Measurements from ENCODE around the gene RSPRY1. TPM values are rescaled to one million over a fixed set of nuclear protein-coding genes. Genes with fewer than 3 reads are reported as not detected.

RSPRY1 gene
- total RNA-seq = 71.9 and 81.5 TPM in 2 replicates

GRCh38 chr16:57185945-57186871, at the start of gene RSPRY1, which contains the start of gene PSME3IP1:
Gene RSPRY1, plus strand, starts transcription at chr16:57186329. Its CDS starts 18,330 bp downstream, at chr16:57204659.
Gene PSME3IP1, minus strand, starts transcription at chr16:57186039. Its CDS starts 12,185 bp downstream, at chr16:57173854.

GRCh38 chr16:57244767-57245471, 58.8 kb downstream of the RSPRY1 start, which contains the start of gene ARL2BP:
Gene ARL2BP, plus strand, starts transcription at chr16:57245259. Its CDS starts 109 bp downstream, at chr16:57245368.

GRCh38 chr16:57284209-57284951, 98.3 kb downstream of the RSPRY1 start, which contains the start of gene PLLP:
Gene PLLP, minus strand, starts transcription at chr16:57284672. Its CDS starts 132 bp downstream, at chr16:57284540.

Other genes with a start within 250 kb of the RSPRY1 start
- 0.65 and 2.2 TPM in 2 replicates for gene CETP, start 224.4 kb upstream of the RSPRY1 start, total RNA-seq
- 10.5 and 18.0 TPM in 2 replicates for gene NLRC5, start 196.8 kb upstream of the RSPRY1 start, total RNA-seq
- 76.4 and 85.8 TPM in 2 replicates for gene CPNE2, start 93.7 kb upstream of the RSPRY1 start, total RNA-seq
- 78.7 and 108 TPM in 2 replicates for gene PSME3IP1, start 290 bp upstream of the RSPRY1 start, total RNA-seq
- 128 and 147 TPM in 2 replicates for gene ARL2BP, start 58.9 kb downstream of the RSPRY1 start, total RNA-seq
- 8.4 and 10.1 TPM in 2 replicates for gene PLLP, start 98.3 kb downstream of the RSPRY1 start, total RNA-seq
- gene CCL22, start 172.5 kb downstream of the RSPRY1 start, total RNA-seq = not detected in 2 replicates
- 7.2 and 15.4 TPM in 2 replicates for gene CX3CL1, start 186.2 kb downstream of the RSPRY1 start, total RNA-seq
- not detected in 2 replicates for gene CCL17, start 218.4 kb downstream of the RSPRY1 start, total RNA-seq

Measured in vein endothelial cell (primary cell).